ENCODE measurements around the gene RLN1. TPM values are rescaled to one million over a fixed set of nuclear protein-coding genes. Genes with fewer than 3 reads are reported as not detected.

Gene RLN1, protein sequence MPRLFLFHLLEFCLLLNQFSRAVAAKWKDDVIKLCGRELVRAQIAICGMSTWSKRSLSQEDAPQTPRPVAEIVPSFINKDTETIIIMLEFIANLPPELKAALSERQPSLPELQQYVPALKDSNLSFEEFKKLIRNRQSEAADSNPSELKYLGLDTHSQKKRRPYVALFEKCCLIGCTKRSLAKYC
- not detected in 2 replicates for total RNA-seq

DNA sequence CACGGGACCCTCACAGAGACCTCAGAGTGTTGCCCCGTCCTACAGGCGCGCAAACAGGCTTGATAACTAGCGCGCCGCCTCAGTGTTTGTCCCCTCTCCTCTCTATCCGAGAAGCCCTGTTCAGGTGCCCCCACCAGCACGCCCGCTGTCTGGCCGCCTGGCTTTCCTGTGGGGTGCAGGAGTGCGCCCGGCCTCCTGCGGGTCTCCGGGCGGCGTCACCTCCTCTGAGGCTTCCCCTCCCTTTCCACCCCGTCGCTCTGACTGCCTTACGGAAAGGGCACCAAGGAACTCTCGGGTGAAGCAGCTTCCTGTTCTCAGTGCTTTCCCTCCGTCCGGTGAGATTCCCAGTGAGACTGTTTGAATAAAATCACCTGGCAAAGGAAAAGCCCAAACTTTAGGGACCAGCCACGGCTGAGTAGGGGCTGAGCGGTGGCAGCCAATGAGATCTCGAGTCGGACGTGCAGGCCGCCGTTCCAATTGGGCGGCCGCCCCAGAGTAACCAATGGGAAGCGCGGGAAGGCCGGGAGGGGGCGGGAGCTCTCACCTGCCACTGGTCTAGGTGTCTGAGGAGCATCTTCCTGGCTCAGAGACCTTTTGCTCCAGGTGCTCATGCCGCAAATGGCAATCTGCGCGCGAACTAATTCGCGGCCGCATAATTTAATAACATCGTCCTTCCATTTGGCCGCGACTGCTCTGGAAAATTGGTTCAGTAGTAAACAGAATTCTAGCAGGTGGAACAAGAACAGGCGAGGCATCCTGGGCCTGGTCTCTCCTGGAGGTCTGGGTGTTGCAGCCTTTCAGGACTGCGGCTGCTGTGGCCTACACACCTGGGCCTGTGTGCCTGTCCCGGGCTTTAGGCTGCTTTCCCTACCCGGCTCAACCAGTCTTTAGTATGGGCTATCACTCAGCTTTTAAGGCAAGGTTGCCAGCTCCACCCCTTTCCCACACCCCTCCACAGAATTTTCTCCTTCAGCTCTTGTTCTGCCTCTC lies at the start of gene RLN1:
TSS of gene RLN1 (minus strand) at position 885 of the 990 bp plus-strand sequence. CDS start at position 755, 130 bp downstream.

DNA sequence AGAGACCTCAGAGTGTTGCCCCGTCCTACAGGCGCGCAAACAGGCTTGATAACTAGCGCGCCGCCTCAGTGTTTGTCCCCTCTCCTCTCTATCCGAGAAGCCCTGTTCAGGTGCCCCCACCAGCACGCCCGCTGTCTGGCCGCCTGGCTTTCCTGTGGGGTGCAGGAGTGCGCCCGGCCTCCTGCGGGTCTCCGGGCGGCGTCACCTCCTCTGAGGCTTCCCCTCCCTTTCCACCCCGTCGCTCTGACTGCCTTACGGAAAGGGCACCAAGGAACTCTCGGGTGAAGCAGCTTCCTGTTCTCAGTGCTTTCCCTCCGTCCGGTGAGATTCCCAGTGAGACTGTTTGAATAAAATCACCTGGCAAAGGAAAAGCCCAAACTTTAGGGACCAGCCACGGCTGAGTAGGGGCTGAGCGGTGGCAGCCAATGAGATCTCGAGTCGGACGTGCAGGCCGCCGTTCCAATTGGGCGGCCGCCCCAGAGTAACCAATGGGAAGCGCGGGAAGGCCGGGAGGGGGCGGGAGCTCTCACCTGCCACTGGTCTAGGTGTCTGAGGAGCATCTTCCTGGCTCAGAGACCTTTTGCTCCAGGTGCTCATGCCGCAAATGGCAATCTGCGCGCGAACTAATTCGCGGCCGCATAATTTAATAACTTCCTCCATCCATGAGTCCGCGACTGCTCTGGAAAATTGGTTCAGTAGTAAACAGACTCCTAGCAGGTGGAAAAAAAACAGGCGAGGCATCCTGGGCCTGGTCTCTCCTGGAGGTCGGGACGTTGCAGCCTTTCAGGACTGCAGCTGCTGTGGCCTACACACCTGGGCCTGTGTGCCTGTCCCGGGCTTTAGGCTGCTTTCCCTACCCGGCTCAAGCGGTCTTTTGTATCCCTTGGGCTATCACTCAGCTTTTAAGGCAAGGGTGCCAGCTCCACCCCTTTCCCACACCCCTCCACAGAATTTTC lies 35.6 kb downstream of the RLN1 start, which contains the start of gene RLN2:
TSS of gene RLN2 (minus strand) at position 877 of the 956 bp plus-strand sequence. CDS start at position 741, 136 bp downstream.

Small RNA genes lying within 50 kb of the gene (small RNA-seq; reads per million reads assigned to genes)
- gene AL135786.1 (not detected), gene HMGN2P31 (not detected)

Other genes starting within 250 kb of the RLN1 start
- not detected in 2 replicates for gene INSL6, start 154.2 kb downstream of the RLN1 start, total RNA-seq
- not detected in 2 replicates for gene INSL4, start 108.5 kb downstream of the RLN1 start, total RNA-seq
- not detected in 2 replicates for gene RLN2, start 35.2 kb downstream of the RLN1 start, total RNA-seq
- gene PLGRKT, start 98.0 kb upstream of the RLN1 start, total RNA-seq: 8.0 and 9.9 TPM in 2 replicates
- 2.9 and 4.5 TPM in 2 replicates for gene CD274, start 110.7 kb upstream of the RLN1 start, total RNA-seq
- 20.1 and 21.5 TPM in 2 replicates for gene PDCD1LG2, start 170.7 kb upstream of the RLN1 start, total RNA-seq